IPS-18a (cell line): Measurements from ENCODE around the gene AOPEP.

Experiments
- H3K27ac ChIP-seq: one replicate; pipeline ENCODE4 v1.5.1; 2013; ENCODE audit warnings: low read length
- H3K27me3 ChIP-seq: one replicate; pipeline ENCODE4 v1.6.1; 2013; ENCODE audit warnings: mild to moderate bottlenecking, low read length; ENCODE audit not compliant: control insufficient read depth, insufficient read depth
- H3K36me3 ChIP-seq: one replicate; pipeline ENCODE4 v1.6.1; 2013; ENCODE audit warnings: low read depth, low read length; ENCODE audit not compliant: control insufficient read depth
- H3K4me1 ChIP-seq: one replicate; pipeline ENCODE4 v1.6.1; 2013; ENCODE audit warnings: low read depth, low read length; ENCODE audit not compliant: control insufficient read depth
- H3K4me3 ChIP-seq: one replicate; pipeline ENCODE4 v1.5.1; 2013; ENCODE audit warnings: low read length
- H3K9ac ChIP-seq: one replicate; pipeline ENCODE4 v1.6.1; 2013; ENCODE audit warnings: mild to moderate bottlenecking, low read length, moderate library complexity
- H3K9me3 ChIP-seq: one replicate; pipeline ENCODE4 v1.6.1; 2013; ENCODE audit warnings: low read depth, low read length; ENCODE audit not compliant: control insufficient read depth

AOPEP gene

DNA sequence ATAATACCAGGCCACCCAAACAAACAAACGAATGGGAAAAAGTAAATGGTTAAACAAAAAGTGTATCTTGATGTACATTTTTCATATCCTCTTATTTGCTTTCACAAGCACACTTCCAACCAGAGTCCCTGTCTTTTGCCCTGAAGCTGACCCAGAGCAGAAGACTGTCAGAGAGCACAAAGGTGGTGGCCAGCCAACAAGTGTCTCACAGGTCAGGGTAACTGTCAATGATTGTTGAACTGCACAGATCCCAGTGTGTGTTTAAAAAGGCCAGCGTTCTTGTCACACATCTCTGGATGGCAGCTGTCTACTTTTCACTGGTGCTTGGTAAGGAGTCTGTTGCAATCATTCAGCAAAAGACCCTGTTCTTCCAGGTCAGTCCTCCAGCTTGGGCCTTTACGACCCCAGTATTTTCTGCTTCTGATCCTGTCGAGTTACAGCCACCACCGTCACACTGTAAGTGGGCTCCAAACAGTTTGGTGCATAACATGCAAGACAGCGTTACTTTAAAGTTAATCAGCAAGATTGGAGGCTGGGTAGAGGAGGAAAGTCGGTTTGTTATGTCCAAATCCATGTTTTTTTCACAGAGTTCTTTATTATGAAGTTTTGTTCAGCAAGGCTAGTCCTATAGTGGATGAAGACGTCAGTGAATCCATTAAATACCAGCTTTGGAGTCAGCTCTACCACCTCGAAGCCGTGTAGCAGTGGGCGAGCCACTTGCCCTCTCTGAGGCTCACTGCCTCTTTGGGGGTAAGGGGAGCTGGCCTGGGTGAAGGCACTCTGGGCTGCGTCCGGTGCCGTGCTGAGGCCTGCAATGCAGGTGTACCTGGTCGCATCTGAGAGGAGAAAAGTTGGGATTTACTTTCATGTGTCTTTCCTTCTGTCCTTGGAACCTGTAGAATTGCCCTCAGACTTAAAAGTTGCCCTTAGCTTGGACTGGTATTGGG, 265.7 kb downstream of the AOPEP start:
- no peaks in the 10 kb centered on the region for H3K27me3 ChIP-seq
- H3K4me1 ChIP-seq: peaks cover 3% of the 10 kb centered on the region
- H3K36me3 ChIP-seq: no peaks in the 10 kb centered on the region
- no peaks in the 10 kb centered on the region for H3K9me3 ChIP-seq
- H3K9ac ChIP-seq: no peak overlapping the region
- no peak overlapping the region for H3K4me3 ChIP-seq
- H3K27ac ChIP-seq: no peak overlapping the region

- H3K9ac ChIP-seq: no peak overlapping the region
- no peak overlapping the region for H3K27ac ChIP-seq
- H3K4me1 ChIP-seq: peaks cover 3% of the 10 kb centered on the region
- no peaks in the 10 kb centered on the region for H3K36me3 ChIP-seq
- H3K9me3 ChIP-seq: no peaks in the 10 kb centered on the region
- H3K27me3 ChIP-seq: no peaks in the 10 kb centered on the region
- H3K4me3 ChIP-seq: no peak overlapping the region
Measured at GRCh38 chr9:94993160-94993820, 266.8 kb downstream of the AOPEP start.

DNA sequence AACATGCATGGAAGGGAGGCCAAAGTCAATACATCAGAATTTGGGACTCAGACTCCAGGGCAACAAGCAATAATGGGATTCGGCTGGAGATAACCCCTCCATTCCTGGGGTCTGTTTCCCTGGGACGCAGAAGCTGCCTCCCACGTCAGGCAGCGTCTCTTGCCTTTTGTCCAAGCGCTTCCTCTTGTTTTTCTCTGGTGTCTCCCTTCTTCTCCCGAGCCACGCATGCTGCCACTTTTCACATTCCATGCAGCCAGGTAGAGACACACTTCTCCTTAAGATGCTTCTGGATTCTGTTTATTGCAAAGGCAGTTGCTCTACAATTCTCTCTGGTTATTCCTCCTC, 267.3 kb downstream of the AOPEP start:
- Histone ChIP-seq H3K27me3 (no peaks in the 10 kb centered on the region), H3K27ac (no peak overlapping the region), H3K36me3 (no peaks in the 10 kb centered on the region), H3K9me3 (no peaks in the 10 kb centered on the region), H3K4me1 (peaks cover 3% of the 10 kb centered on the region), H3K4me3 (no peak overlapping the region), H3K9ac (no peak overlapping the region)

GRCh38 chr9:94995048-94995693, 268.7 kb downstream of the AOPEP start:
- no peak overlapping the region for H3K27ac ChIP-seq

GRCh38 chr9:94996641-94997040, 270.1 kb downstream of the AOPEP start:
- Histone ChIP-seq H3K4me3 (no peak overlapping the region), H3K27me3 (no peaks in the 10 kb centered on the region), H3K27ac (no peak overlapping the region), H3K4me1 (peaks cover 3% of the 10 kb centered on the region), H3K9ac (no peak overlapping the region), H3K9me3 (no peaks in the 10 kb centered on the region), H3K36me3 (no peaks in the 10 kb centered on the region)

More at GRCh38 chr9:94995048-94995693, 268.7 kb downstream of the AOPEP start:
- Histone ChIP-seq H3K36me3 (no peaks in the 10 kb centered on the region), H3K4me1 (peaks cover 3% of the 10 kb centered on the region), H3K4me3 (no peak overlapping the region), H3K9me3 (no peaks in the 10 kb centered on the region), H3K27me3 (no peaks in the 10 kb centered on the region), H3K9ac (no peak overlapping the region)

GRCh38 chr9:94997727-94998126, 271.2 kb downstream of the AOPEP start:
- Histone ChIP-seq H3K27me3 (peaks cover 9% of the 10 kb centered on the region), H3K9ac (no peak overlapping the region), H3K27ac (no peak overlapping the region), H3K36me3 (no peaks in the 10 kb centered on the region), H3K4me3 (no peak overlapping the region), H3K9me3 (no peaks in the 10 kb centered on the region), H3K4me1 (peaks cover 3% of the 10 kb centered on the region)

DNA sequence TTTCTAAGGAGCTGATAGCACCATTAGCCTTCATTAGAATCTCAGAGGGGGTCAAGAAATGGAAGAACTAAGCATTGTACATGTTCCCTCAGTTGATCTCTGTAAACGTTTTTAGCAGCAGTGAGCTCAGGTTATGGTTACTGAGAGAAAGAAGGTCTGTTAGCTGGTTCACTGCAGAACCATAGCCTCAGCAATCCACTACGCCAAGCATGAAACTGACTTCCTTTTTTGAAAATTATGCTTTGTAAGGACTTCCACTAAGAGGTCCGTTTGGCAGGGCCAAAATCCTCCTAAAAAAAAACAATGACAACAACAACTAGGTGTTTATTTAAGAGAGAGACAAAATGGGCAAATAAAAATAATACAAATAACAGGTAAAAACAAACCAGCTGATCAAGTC, 273.3 kb downstream of the AOPEP start:
- H3K36me3 ChIP-seq: no peaks in the 10 kb centered on the region
- H3K9ac ChIP-seq: no peak overlapping the region
- peaks cover 25% of the 10 kb centered on the region for H3K27me3 ChIP-seq
- H3K9me3 ChIP-seq: no peaks in the 10 kb centered on the region
- H3K4me3 ChIP-seq: no peak overlapping the region
- H3K4me1 ChIP-seq: peaks cover 7% of the 10 kb centered on the region
- H3K27ac ChIP-seq: no peak overlapping the region

- H3K27me3 ChIP-seq: peaks cover 32% of the 10 kb centered on the region
- no peaks in the 10 kb centered on the region for H3K36me3 ChIP-seq
- H3K9ac ChIP-seq: peak overlapping the region; percentile 8
- no peaks in the 10 kb centered on the region for H3K9me3 ChIP-seq
- H3K4me3 ChIP-seq: no peak overlapping the region
- peaks cover 4% of the 10 kb centered on the region for H3K4me1 ChIP-seq
- no peak overlapping the region for H3K27ac ChIP-seq
Measured at GRCh38 chr9:95000821-95001220, 274.3 kb downstream of the AOPEP start.

GRCh38 chr9:95001720-95002119, 275.2 kb downstream of the AOPEP start:
- H3K36me3 ChIP-seq: no peaks in the 10 kb centered on the region
- no peak overlapping the region for H3K9ac ChIP-seq

GRCh38 chr9:95003689-95004410, 277.4 kb downstream of the AOPEP start:
- H3K9ac ChIP-seq: peak overlapping the region; percentile 62

More at GRCh38 chr9:95001720-95002119, 275.2 kb downstream of the AOPEP start:
- H3K9me3 ChIP-seq: no peaks in the 10 kb centered on the region
- no peak overlapping the region for H3K4me3 ChIP-seq
- H3K27ac ChIP-seq: no peak overlapping the region
- H3K27me3 ChIP-seq: peaks cover 41% of the 10 kb centered on the region
- peaks cover 4% of the 10 kb centered on the region for H3K4me1 ChIP-seq

More at GRCh38 chr9:95003689-95004410, 277.4 kb downstream of the AOPEP start:
- peak overlapping the region; percentile 57 for H3K4me3 ChIP-seq
- no peaks in the 10 kb centered on the region for H3K9me3 ChIP-seq
- no peaks in the 10 kb centered on the region for H3K36me3 ChIP-seq
- peaks cover 4% of the 10 kb centered on the region for H3K4me1 ChIP-seq
- no peak overlapping the region for H3K27ac ChIP-seq
- H3K27me3 ChIP-seq: peaks cover 41% of the 10 kb centered on the region
